A673 (cell line): ENCODE data around the gene INHBA. TPM values are rescaled to one million over a fixed set of nuclear protein-coding genes. Genes with fewer than 3 reads are reported as not detected.

Experiments
- BruUV-seq: library from RNA; stranded (reverse); fragments of 400-500 nt; replicated peaks from 2 replicates; lab custom pipeline; 2021; lab: Mats Ljungman, UMichigan
- CTCF ChIA-PET: fragments of 300-600 bp; sonication (Branson Sonifier 250); formaldehyde crosslinking; loops from one replicate; lab custom pipeline; 2022; ENCODE audit warnings: antibody characterized with exemption; lab: Charles Lee
- POLR2A ChIA-PET: fragments of 300-600 bp; sonication (Branson Sonifier 250); formaldehyde crosslinking; loops from one replicate; lab custom pipeline; 2022; ENCODE audit warnings: antibody characterized with exemption; ENCODE audit not compliant: low non-redundant PET; lab: Charles Lee
- DNase-seq: peaks from one replicate; pipeline ENCODE4 v3.0.0-alpha.2; 2015; ENCODE audit warnings: low spot score
- H3K27ac ChIP-seq: fragments of 200-600 bp; sonication (generic); 2 replicates; pipeline ENCODE4 v1.5.1; 2016; ENCODE audit warnings: mixed run types, low read depth, mild to moderate bottlenecking, mixed read lengths, antibody characterized with exemption, low read length; ENCODE audit not compliant: poor library complexity, severe bottlenecking
- H3K27me3 ChIP-seq: fragments of 200-600 bp; sonication (generic); replicated peaks from 2 replicates; pipeline ENCODE4 v1.6.1; 2017; ENCODE audit warnings: mixed run types, low read depth, mild to moderate bottlenecking, mixed read lengths, antibody characterized with exemption, low read length; ENCODE audit not compliant: insufficient read depth, poor library complexity
- H3K36me3 ChIP-seq: fragments of 200-600 bp; sonication (generic); 2 replicates; pipeline ENCODE4 v1.6.1; 2016; ENCODE audit warnings: mixed run types, mild to moderate bottlenecking, mixed read lengths, antibody characterized with exemption, low read length; ENCODE audit not compliant: insufficient read depth, poor library complexity, severe bottlenecking
- H3K4me1 ChIP-seq: fragments of 200-600 bp; sonication (generic); 2 replicates; pipeline ENCODE4 v1.6.1; 2017; ENCODE audit warnings: mixed run types, mild to moderate bottlenecking, mixed read lengths, antibody characterized with exemption, low read length; ENCODE audit not compliant: insufficient read depth, poor library complexity, severe bottlenecking
- H3K4me3 ChIP-seq: fragments of 200-600 bp; sonication (generic); 2 replicates; pipeline ENCODE4 v1.5.1; 2016; ENCODE audit warnings: low read depth, mixed run types, mild to moderate bottlenecking, mixed read lengths, low read length; ENCODE audit not compliant: poor library complexity, severe bottlenecking
- H3K9me3 ChIP-seq: fragments of 200-600 bp; sonication (generic); 2 replicates; pipeline ENCODE4 v1.6.1; 2016; ENCODE audit warnings: mixed run types, low read depth, mild to moderate bottlenecking, mixed read lengths, antibody characterized with exemption, low read length; ENCODE audit not compliant: poor library complexity, severe bottlenecking
- CTCF ChIP-seq: fragments of 300-800, 200-600 bp; sonication (generic); conservative IDR thresholded peaks from 2 replicates; pipeline ENCODE4 v1.5.1; 2017; ENCODE audit warnings: low read depth, mild to moderate bottlenecking, antibody characterized with exemption, low read length, moderate library complexity, mixed read lengths
- EZH2 ChIP-seq: fragments of 200-600 bp; sonication (generic); IDR thresholded peaks from 2 replicates; pipeline ENCODE4 v1.6.1; 2017; ENCODE audit warnings: borderline replicate concordance, low read depth, mild to moderate bottlenecking, mixed read lengths, antibody characterized with exemption, low read length; ENCODE audit not compliant: poor library complexity, severe bottlenecking
- intact Hi-C: fragments of 100-400 bp; cut with micrococcal nuclease; formaldehyde crosslinking; loops from one replicate; pipeline ENCODE4 v1.10.0; 2022; ENCODE audit not compliant: unreplicated experiment
- total RNA-seq: library from RNA; stranded (reverse); gene quantifications from 2 replicates; pipeline ENCODE4 v1.2.3, GENCODE V29; 2021

The INHBA gene
- total RNA-seq, 1 experiment from 2014 or later, result 1.7 TPM

- no peak for DNase-seq
- H3K27me3 ChIP-seq, result no peaks in the 10 kb centered on the region
- no peak overlapping the region for H3K27ac ChIP-seq
- TF ChIP-seq CTCF, result no peak
- no peak for TF ChIP-seq EZH2
- H3K9me3 ChIP-seq, result no peaks in the 10 kb centered on the region
- H3K4me1 ChIP-seq, result no peaks in the 10 kb centered on the region
- intact Hi-C loops, result no loop called here
- CTCF ChIA-PET, result no interaction called here
- no peaks in the 10 kb centered on the region for H3K36me3 ChIP-seq
- H3K4me3 ChIP-seq, result no peak overlapping the region
- POLR2A ChIA-PET, result no interaction called here
- BruUV-seq, result no TSS peak
Measured at GRCh38 chr7:41729059-41729458, 26.2 kb upstream of the INHBA start.

- H3K9me3 ChIP-seq, result no peaks in the 10 kb centered on the region
- H3K4me1 ChIP-seq, result no peaks in the 10 kb centered on the region
- H3K27me3 ChIP-seq, result no peaks in the 10 kb centered on the region
- ChIA-PET POLR2A (no interaction called here), CTCF (no interaction called here)
- BruUV-seq, result no TSS peak
- H3K27ac ChIP-seq, result no peak overlapping the region
- intact Hi-C loops, result no loop called here
- no peak for DNase-seq
- no peak overlapping the region for H3K4me3 ChIP-seq
- TF ChIP-seq EZH2, result no peak
- TF ChIP-seq CTCF, result no peak
- H3K36me3 ChIP-seq, result no peaks in the 10 kb centered on the region
Measured at GRCh38 chr7:41725013-41725412, 22.1 kb upstream of the INHBA start.

GRCh38 chr7:41720886-41721285, 18.0 kb upstream of the INHBA start:
- no TSS peak for BruUV-seq
- Histone ChIP-seq H3K9me3 (no peaks in the 10 kb centered on the region), H3K27ac (no peak overlapping the region), H3K36me3 (no peaks in the 10 kb centered on the region), H3K4me3 (no peak overlapping the region), H3K27me3 (no peaks in the 10 kb centered on the region), H3K4me1 (no peaks in the 10 kb centered on the region)
- ChIA-PET POLR2A (no interaction called here), CTCF (no interaction called here)
- intact Hi-C loops, result no loop called here
- TF ChIP-seq EZH2 (no peak), CTCF (no peak)
- DNase-seq, result no peak
